Stimulated activated CD4-positive, alpha-beta T cell treated with anti-CD3 and anti-CD28 coated beads, Interleukin-2, amount 100 ng/mL, for 24 hours (primary cell): ENCODE measurements around the gene COX8A.

Source experiments
- DNase-seq, 2 donors: peaks; one replicate each; pipeline ENCODE4 v3.0.0-alpha.2; 2020

Gene COX8A

DNA sequence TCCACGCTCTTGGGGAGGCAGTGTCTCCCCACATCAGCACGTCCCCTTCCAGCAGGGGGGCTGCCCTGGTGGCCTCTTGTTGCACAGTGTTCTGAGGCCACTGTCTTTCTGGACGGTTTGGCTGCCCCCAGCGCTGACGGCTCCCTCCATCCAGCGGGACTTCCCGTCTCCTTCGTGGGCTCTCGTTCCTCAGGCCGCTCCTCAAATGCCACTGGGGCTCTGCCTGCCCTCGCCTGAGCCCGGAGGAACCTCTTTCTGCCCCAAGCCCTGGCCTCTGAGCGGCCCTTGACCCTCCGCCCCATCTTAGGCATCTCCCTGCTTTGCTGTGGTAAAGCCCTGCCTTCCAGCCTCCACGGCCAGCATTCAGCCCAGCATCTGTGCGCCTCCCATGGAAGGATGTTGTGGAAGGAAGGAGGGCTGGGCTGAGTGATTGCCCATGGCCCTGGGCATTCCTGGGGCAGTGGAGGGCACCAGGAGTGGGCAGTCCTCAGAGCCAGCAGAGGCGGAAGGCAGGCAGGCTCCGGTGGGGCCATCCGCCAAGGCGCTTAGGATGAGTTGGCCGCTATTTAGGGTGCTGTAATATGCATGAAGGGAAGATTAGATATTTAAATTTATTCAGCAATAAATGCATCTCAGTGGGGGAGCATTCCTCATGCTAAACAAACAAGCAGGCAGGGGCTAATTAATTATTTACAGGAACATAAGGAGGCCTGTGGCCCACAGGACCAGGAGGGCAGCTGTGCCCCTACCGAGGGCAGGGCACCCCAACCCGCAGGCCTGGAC lies 29.6 kb downstream of the COX8A start:
- no peak for DNase-seq

DNA sequence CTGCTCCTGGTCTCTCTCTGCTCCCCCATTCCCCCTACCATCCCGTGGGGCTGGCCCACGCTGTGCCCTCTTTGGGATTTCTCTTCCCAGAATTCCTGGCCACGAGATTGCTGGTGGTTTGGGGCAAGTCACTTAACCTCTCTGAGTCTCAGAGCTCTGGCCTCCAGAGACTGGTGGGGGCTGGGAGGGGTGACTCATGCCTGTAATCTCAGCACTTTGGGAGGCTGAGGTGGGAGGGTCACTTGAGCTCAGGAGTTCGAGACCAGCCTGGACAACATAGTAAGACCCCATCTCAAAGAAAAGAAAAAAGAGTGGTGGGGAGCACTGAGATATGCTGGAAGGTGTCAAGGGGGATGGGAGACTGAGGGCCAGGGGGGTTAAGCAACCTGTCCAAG lies 30.2 kb downstream of the COX8A start:
- DNase-seq, result no peak

DNA sequence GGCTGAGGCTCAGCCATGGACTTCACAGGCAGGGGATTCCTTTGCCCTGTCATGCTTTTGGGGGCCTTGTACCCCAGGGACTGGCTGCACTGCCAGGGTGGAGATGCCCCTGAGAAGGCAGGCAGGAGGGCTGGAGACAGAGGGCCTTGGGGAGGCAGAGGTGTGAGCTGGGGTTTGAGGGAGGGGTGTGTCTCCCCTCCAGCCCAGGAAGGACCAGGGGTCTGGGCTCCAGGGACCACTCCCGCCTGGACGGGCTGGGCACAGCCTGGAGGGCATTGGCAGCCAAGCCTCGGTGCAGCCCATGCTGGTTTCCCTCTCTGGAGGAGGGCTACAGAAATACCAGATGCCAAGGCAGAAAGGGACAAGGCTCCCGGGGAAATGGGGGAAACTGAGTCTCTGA lies 31.3 kb downstream of the COX8A start:
- no peak for DNase-seq

DNA sequence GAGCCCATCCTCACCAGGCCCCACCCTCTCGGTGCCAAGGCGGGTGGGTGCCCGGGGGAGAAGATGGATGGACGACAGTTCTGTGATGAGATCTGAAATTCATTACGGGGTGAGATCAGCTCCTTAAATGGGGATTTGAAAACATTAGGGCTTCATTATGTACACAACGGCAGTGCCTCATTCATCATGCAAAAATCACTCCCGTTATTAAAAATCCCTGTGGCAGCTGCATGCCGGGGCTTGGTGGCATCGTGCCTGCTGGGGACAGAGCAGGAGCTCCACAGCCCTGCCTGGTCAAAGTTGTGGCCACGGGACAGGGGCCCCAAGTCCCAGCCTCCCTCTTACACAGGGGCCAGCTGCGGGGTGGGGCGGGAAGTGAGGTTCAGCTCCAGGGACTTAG lies 32.0 kb downstream of the COX8A start:
- no peak for DNase-seq

DNA sequence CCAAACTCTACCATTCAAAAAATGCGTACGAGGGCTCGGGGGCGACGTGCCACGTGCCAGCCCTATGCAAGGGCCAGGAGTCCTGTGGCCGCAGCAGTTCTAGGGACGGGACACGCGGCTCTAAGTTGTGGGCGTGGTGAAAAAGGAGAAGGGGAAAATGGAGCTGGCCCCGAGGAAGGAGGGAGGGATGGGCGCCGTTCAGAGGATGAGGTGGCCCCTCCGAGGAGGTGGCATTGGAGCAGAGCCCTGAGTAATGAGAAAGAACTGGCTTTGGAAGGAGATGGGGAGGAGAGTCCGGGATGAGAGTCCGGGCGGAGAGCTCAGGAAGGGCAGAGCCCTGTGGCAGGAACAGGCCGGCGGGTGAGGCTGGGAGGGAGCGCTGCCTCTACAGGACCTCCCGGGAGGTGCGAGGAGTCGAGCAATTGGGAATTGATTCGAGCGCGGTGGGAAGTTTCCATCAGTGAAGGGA lies 32.8 kb downstream of the COX8A start:
- DNase-seq, result no peak

DNA sequence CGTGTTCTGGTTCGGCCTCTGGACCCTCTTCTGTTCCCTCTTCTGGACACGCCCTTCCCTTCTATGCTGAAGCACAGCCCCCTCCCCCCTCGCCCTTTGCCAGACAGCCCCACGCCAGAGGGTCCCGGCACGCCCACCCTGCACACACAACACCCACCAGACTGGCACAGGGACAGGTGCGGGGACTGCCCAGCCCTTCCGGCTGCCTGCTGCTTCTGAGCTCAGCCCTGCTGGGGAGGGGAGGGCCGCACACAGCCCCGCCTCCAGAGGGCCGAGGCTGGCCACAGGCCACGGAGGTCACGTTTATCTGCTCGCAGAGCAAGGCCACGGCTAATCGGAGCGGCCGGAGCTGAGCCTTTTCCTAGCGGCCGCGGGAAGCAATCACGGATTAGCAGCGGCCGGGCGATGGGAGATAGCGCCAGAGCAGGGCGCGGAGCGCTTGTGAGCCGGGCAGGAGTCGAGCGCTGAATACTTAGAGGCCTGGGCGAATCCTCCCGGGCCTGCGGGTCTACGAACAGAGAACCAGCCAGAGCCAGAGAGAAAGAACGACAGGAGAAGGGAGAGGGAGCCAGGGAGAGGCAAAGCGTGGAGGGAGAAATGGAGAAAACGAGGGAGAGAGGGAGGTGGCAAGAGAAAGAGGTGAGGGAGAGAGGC lies 33.3 kb downstream of the COX8A start:
- no peak for DNase-seq

DNA sequence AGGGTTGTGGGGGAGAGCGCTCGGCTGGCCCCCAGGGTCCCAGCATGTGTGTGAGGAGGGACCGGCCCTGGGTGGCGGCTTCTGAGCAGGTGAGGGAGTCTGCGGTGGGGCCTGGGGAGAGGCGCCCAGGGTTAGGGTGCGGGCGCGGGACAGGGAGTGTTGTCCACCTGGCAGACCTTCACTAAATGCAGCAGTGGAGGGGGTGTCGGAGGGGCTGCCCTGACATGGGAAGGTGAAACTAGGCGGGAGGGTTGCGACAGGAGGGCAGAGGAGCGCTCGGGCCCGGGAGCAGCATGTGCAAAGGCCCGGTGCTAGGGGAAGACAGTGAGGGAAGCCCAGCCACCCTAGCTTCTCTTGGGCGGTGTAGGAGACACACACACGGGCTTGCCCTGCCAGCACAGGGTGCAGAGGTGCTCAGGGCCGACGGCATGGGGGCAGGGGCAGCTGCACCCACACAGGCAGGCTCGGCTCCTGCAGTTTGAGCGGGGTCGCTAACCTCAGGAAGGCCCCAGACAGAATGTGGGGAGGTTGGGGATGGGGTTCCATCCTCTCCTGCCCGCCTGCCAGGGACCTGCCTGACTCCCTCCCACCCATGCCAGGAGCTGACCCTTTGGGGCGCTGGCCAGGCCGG lies 34.0 kb downstream of the COX8A start:
- no peak for DNase-seq

DNA sequence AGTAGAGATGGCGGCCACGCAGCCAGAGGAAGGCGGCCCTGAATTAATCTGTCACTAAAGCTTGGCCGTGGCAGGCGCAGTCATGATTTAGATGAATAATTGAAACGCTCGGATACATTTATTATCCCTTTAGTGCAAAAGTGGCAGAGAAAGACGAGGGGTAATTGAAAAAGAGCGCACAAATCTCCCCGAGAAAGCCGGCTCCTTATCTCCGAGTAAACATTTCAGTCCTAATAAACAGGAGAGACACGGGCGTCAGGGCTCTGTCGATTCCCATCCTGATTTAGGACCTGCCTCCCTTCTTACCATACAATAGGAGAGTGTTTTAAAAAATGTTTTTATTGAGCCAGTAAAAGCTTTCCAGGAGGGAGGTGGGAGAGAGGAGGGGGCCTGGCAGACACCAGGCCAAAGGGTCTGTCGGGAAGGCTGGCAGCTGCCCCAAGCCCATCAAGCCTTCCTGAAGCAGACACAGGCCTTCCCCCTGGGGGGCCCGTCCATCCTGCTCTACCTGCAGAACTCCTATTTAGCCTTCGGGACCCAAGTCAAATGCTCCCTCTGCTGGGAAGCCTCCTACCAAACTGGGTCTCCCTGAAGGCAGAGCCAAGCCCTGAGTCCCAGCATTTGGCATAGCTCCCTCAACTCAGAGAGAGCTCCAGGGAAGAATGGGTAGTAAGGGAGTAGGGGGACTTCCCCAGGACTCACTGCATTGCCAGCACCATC lies 34.7 kb downstream of the COX8A start:
- no peak for DNase-seq

DNA sequence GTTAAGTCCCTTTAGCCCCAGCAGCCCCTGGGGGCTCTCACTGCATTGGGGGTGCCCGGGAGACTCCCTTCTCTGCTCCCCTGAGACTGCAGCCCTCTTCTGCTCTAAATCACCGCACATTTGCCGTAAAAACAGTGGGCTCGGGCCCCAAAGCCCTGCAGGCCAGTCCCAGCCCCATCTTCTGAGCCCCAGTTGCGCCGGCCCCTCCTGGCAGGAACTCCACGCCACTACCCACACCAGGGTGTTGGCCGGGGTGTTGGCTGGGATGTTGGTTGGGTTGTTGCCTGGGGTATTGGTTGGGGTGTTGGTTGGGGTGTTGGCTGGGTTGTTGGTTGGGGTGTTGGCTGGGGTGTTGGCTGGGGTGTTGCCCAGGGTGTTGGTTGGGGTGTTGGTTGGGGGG lies 35.3 kb downstream of the COX8A start:
- DNase-seq, result no peak

DNA sequence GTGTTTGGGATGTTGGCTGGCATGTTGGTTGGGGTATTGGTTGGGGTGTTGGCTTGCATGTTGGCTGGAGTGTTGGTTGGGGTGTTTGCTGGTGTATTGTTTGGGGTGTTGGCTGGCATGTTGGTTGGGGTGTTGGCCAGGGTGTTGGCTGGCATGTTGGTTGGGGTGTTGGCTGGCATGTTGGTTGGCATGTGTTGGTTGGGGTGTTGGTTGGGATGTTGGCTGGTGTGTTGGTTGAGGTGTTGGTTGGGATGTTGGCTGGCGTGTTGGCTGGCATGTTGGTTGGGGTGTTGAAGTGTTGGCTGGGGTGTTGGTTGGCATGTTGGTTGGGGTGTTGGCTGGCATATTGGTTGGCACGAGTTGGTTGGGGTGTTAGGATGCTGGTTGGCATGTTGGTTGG lies 36.4 kb downstream of the COX8A start:
- DNase-seq, result no peak

DNA sequence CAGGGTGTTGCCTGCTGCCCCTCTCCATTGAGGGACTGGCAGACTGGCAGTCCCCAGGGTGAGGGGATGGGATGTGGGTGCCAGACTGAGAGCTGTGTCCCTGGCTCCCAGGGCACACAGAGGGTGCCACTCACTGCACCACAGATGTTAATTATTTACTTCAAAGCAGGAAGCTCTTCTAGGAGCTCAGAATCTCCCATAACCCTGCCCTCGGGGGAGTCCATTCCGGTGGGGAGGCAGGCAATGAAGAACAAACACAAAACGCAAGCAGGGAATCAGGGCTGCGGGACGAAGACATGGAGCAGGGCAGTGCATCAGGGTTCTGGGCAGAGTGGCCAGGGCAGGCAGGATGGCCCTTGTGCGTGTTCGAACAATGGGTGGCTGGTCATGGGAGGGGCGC lies 37.0 kb downstream of the COX8A start:
- DNase-seq, result no peak

DNA sequence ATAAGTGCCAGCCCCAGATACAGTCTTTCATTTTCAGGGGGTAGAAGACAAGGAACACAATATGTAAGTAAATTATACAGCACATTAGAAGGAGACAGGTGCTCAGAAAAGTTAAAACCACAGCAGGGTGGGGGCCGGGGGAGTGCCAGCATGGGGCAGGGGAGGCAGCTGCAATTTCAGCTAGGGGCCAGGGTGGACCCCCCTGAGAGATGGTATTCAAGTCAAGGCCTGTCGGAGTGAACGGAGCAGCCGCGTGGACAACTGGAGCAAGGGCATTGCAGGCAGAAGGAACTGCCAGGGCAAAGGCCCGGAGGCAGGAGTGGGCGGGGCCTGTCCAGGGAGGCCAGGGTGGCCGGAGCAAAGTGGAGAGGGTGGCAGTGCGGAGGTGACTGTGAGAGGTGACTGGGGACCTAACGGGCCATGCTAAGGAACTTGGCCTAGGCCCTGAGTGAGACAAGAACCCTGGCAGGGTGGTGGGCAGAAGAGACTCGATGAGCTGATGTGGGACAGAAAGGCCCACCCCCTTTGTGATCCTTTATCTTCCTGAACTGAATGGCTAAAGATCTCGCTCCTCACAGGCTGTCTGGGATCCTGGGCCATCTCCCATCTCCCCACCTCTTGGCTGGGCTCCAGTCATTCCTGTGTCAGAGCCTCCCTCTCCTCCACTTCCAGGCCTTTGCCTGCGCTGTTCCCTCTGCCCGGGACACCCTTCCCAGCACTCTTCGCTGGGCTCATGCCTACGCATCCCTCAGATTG lies 38.9 kb downstream of the COX8A start:
- no peak for DNase-seq

DNA sequence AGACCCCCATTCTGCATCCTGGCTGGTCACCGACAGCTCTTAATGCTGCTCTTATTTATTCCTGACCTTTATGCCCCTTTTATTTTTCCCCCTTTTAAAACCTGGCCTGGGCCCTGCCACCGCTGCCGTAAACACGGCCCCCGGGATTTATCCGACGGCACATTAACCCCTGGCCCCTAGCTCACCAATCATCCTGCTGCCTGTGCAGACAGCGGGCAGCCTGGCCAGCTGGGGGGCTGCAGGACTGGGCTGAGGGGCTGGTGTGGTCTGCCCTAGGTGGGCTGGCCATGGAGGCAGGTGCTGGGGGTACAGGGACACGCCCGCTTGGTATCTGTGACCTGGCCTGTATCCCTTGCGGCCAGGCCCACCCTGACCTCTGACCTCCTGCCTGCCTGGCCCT lies 39.9 kb downstream of the COX8A start:
- DNase-seq, result no peak

DNA sequence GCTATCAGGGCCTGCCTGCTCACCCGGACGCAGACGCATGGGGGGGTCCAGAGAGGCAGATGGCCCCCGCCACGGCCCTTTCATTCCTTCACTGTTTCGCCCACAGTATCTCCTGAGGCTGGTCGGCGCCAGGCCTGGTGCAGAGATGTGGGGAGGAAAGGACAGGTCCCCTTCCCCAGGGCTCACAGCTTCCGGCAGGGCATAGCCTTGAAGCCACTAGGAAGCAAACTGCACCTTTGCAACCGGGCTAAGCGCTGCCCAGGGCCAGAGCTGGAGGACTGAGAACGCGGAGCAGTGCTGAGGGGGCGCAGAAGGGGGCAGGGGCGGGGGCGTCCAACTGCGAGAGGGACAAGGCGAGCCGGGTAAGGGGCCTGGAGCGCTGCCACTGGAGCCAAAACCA lies 41.1 kb downstream of the COX8A start:
- no peak for DNase-seq

DNA sequence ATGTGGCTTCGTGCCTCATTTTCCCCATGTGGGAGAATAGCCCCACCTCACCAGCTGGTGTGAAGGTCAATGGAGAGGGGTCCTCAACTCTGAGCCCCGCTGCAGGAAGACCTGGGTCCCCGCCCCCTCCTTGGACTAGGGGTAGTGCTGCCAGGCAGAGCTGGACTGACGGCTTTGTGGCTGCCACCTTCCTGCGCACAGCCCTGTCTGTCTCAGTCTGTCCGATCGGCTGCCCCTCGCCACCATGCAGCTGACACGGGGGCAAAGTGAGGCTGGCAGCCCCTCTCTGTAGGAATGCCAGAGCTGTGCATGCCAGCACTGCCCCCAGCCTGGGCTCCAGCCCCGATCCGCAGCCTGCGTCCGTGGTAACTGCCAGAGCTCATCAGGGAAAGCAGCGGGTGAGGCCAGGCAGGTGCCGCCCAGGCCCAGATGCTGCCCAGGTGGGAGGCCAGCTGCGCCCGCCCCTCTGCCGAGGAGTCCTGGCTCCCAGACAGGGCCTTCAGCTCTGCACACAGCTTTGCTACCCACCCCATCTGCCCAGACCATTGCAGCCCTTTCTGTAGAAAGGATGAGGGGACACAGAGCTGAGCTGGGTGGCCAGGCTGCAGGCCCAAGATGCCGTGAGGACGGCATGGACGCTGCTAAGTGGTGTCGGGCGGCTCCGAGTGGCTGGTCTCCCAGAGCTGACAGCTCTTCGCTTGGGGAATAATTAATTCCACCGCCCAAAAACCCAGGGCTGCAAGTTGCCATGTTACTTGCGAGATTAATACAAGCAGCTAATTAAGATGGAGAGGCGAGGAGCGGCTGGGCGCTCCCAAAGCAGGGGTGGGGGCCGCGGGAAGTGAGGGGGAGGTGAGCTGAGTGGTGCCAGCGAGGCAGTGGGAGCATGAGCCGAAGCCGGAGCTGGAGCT lies 41.8 kb downstream of the COX8A start:
- no peak for DNase-seq

DNA sequence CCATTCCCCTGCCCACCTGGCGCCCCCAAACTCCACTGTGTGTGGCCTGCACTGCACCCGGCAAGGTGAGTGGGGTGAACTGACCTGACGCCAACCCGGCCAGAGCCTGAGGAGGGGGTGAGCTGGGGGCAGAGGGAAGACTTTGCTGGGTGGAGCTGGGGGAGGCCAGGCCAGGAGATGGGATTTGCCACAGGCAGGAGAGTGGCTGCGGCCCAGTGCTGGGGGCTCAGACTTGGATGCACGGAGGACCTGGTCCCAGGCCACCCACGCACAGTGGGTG lies 43.5 kb downstream of the COX8A start:
- no peak for DNase-seq

DNA sequence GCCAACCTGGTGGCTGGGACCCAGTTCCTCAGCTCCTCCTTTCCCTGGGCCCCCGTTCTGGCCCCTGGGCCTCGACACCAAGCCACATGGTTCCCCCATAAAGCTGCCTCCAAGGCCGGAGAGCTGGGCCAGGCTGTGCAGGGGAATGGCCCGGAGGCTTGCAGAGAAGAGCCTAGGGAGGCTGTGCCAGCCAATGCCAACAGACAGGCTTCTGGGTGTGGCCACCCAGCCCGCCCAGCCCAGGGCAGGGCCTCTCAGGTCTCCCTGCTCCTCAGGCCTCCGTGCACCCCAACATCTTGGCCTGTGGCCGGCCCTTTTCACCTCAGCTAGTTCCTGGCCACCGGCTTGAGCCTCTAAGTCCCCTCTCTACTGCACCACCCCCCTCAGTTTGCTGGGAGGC lies 43.9 kb downstream of the COX8A start:
- no peak for DNase-seq

DNA sequence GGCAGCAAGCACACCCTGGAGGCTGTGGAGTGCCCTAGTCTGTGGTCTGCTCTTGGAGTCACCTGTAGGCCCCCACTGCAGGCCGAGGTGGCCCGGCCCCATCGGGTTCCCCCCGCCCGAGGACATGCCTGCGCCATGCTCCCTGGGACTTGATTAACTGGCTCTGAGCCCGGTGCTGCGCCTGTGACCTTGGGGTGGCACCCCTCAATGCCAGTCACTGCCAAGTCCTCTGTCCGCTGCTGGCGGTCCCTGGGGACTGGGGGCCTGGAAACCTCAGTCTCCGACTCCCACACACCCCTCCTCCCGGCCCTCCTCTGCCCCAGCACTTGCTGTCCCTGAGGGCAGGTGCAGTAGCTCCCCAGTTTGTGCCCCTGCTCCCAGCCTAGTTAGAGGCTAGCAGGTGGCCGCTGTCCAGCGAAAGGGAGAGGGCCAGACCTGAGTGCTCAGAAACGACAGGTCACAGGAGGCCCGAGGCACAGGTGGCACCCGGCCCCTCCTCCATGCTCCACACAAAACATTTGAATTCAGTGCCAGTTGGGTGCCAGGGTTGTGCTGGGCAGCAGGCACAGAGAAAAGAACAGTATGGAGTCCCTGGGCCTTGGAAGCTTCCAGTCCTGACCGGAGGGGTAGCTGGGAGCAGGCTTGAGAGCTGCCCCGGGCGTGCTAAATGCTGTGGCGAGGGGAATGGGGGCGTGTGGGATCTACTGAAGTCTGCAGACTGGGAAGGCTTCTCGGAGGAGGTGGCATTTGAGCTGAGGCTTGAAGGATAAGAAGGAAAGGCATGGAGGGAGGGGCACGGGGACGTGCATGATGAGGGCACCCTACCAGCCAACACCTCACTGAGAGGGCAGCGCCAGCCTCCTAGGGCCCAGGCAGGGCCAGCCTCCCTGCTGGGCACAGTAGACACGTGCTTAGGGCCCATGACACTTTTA lies 45.0 kb downstream of the COX8A start:
- DNase-seq, result no peak

DNA sequence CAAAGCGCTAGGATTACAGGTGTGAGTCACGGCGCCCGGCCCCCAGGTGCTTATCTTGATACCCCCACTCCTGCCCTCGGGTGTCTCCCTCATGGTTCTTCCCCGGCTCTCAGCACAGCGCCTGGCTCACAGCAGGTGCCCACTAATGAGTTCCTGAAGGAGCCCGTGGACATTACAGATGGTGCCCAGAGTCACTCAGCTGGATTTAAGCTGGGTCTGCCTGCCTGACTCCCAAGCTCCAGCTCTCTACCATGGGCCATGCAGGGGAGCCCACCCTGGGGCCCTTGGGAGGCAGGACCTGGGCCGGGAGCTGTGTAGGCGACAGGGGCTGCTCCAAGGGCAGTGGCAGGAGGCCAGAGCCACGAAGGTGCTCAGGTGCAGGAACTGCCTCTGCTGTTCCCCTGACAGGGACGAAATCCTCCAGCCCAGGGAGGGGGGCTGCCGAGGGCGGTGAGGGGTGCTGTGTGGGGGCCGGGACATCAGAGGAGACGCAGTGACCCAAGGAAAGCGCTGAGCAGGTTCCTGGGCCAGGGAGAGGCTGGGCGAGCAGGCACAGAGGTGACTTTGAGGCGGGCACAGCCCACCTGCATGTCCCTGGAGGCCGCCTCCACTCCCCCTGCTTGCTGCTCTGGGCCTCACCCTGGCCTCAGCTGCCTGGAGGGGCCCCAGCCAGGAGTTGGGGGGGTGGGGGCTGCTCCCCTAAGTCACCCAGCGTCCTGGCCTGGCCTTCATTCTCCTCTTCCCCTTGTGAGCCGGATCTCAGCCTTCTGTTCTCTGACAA lies 46.7 kb downstream of the COX8A start:
- DNase-seq, result no peak

DNA sequence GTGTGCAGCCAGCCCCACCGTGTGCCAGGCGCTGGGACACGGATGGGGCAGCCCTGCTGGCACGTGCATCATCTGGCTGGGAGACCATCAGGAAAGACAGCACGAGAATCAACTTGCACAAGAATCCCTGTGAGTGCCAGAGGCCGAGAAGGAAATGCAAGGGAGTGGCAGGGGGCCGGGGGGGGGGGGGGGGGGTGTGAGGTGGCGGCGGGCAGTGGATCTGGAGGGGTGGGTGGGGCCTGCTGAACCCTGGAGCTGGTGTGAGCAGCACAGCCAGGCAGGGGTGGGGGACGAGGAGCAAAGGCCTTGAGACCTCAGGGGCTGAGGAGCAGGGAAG lies 47.3 kb downstream of the COX8A start:
- DNase-seq, result no peak
